HG03354 (cell line): ENCODE measurements around the gene ABHD18.
"Not testable (repeated sequence)": the region's sequence is repeated elsewhere in the genome, so short reads cannot be mapped to it uniquely, and the experiment has no call there.

Experiments
- ATAC-seq: cut with Tn5 transposase; IDR thresholded peaks from one replicate; pipeline ENCODE4 v1.9.1; 2021; ENCODE audit warnings: mild to moderate bottlenecking; ENCODE audit not compliant: unreplicated experiment, poor library complexity, severe bottlenecking

Gene ABHD18

GRCh38 chr4:128060699-128061565, 95.7 kb downstream of the ABHD18 start, which contains the start of gene LARP1B:
Gene LARP1B (plus strand): TSS chr4:128061312. CDS start chr4:128074952, 13,640 bp downstream.
- ATAC-seq = peak; percentile 92

GRCh38 chr4:128061566-128062536, 96.6 kb downstream of the ABHD18 start:
- peak; percentile 47 for ATAC-seq

GRCh38 chr4:128066453-128066820, 101.2 kb downstream of the ABHD18 start:
- ATAC-seq = not testable (repeated sequence)

- ATAC-seq = peak; percentile 64
These were observed 103.7 kb downstream of the ABHD18 start for GRCh38 chr4:128068918-128069317.

- no peak for ATAC-seq
These were observed 111.3 kb downstream of the ABHD18 start for GRCh38 chr4:128076464-128076863.
